Astrocyte (in vitro differentiated cells and primary cell): Measurements from ENCODE around the gene KDM1B.

Experiments
- EZH2 ChIP-seq: IDR thresholded peaks from 2 replicates; pipeline ENCODE4 v1.6.1; 2012; ENCODE audit warnings: mild to moderate bottlenecking, low read length, inconsistent platforms; ENCODE audit not compliant: insufficient read depth
- TF ChIP-seq, protein P1 (sequence below): IDR thresholded peaks from 2 replicates; pipeline ENCODE4 v1.5.1; 2011; ENCODE audit warnings: low read depth, mild to moderate bottlenecking, inconsistent platforms, low read length, moderate library complexity; ENCODE audit not compliant: insufficient read depth

DNA sequence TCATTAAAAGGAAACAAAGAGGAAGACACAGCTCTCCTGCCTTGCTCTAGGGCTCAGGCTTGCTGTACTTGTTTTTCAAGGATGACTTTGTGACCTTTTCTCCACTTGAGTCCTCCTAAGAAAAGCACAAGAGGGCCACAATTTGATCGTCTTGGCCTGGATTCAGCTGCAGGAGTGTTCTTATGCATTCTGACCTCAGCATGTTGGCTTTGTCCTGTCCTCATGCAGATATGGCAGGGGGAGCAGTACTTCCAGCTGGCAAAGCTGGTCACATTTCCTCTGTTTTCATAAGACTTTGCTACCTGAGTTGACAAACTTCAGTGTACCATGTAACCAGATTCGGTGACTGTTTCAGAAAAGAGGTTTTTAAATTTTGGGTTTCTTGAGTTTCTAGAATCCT lies 30.8 kb downstream of the KDM1B start:
- TF ChIP-seq, protein P1, sequence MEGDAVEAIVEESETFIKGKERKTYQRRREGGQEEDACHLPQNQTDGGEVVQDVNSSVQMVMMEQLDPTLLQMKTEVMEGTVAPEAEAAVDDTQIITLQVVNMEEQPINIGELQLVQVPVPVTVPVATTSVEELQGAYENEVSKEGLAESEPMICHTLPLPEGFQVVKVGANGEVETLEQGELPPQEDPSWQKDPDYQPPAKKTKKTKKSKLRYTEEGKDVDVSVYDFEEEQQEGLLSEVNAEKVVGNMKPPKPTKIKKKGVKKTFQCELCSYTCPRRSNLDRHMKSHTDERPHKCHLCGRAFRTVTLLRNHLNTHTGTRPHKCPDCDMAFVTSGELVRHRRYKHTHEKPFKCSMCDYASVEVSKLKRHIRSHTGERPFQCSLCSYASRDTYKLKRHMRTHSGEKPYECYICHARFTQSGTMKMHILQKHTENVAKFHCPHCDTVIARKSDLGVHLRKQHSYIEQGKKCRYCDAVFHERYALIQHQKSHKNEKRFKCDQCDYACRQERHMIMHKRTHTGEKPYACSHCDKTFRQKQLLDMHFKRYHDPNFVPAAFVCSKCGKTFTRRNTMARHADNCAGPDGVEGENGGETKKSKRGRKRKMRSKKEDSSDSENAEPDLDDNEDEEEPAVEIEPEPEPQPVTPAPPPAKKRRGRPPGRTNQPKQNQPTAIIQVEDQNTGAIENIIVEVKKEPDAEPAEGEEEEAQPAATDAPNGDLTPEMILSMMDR: no peak
- no peak for TF ChIP-seq EZH2
